ENCODE results near the gene FRA10AC1. TPM values are rescaled to one million over a fixed set of nuclear protein-coding genes. Genes with fewer than 3 reads are reported as not detected.
"Not testable (repeated sequence)": the region's sequence is repeated elsewhere in the genome, so short reads cannot be mapped to it uniquely, and the experiment has no call there.

The FRA10AC1 gene
- total RNA-seq, 1 donor from 2014 or later, result 21.9 TPM

GRCh38 chr10:93703841-93704240 is 1.4 kb upstream of the FRA10AC1 start:
- Mint-ChIP-seq H3K9me3 (ENCODE audit: low read depth) (no peaks in the 10 kb centered on the region), H3K4me3 (ENCODE audit: low read depth) (no peak overlapping the region), H3K27ac (no peak overlapping the region), H3K4me1 (ENCODE audit: low read depth) (peaks cover 2% of the 10 kb centered on the region), H3K36me3 (ENCODE audit: insufficient read depth) (no peaks in the 10 kb centered on the region), H3K27me3 (peaks cover 3% of the 10 kb centered on the region)
- DNase-seq (ENCODE audit: low spot score, unreplicated experiment), result no peak
- no peak for TF ChIP-seq CTCF (IDR thresholded peaks at IDR 0.05; ENCODE audit: unreplicated experiment)

GRCh38 chr10:93703066-93703465 is 674 bp upstream of the FRA10AC1 start:
- no peaks in the 10 kb centered on the region for H3K9me3 Mint-ChIP-seq (ENCODE audit: low read depth)
- no peak overlapping the region for H3K4me3 Mint-ChIP-seq (ENCODE audit: low read depth)
- no peaks in the 10 kb centered on the region for H3K36me3 Mint-ChIP-seq (ENCODE audit: insufficient read depth)
- peaks cover 3% of the 10 kb centered on the region for H3K27me3 Mint-ChIP-seq
- peaks cover 2% of the 10 kb centered on the region for H3K4me1 Mint-ChIP-seq (ENCODE audit: low read depth)
- TF ChIP-seq CTCF (IDR thresholded peaks at IDR 0.05; ENCODE audit: unreplicated experiment), result no peak
- no peak for DNase-seq (ENCODE audit: low spot score, unreplicated experiment)
- H3K27ac Mint-ChIP-seq, result no peak overlapping the region

- Mint-ChIP-seq H3K9me3 (ENCODE audit: low read depth) (no peaks in the 10 kb centered on the region), H3K27me3 (no peaks in the 10 kb centered on the region), H3K4me1 (ENCODE audit: low read depth) (peaks cover 2% of the 10 kb centered on the region), H3K4me3 (ENCODE audit: low read depth) (no peak overlapping the region), H3K27ac (no peak overlapping the region), H3K36me3 (ENCODE audit: insufficient read depth) (peaks cover 5% of the 10 kb centered on the region)
- no peak for TF ChIP-seq CTCF (IDR thresholded peaks at IDR 0.05; ENCODE audit: unreplicated experiment)
- DNase-seq (ENCODE audit: low spot score, unreplicated experiment), result no peak
These were observed 554 bp downstream of the FRA10AC1 start for GRCh38 chr10:93701866-93702209.

- Mint-ChIP-seq H3K4me3 (ENCODE audit: low read depth) (no peak overlapping the region), H3K9me3 (ENCODE audit: low read depth) (no peaks in the 10 kb centered on the region), H3K27me3 (no peaks in the 10 kb centered on the region), H3K36me3 (ENCODE audit: insufficient read depth) (peaks cover 15% of the 10 kb centered on the region), H3K27ac (no peak overlapping the region), H3K4me1 (ENCODE audit: low read depth) (no peaks in the 10 kb centered on the region)
- TF ChIP-seq CTCF (IDR thresholded peaks at IDR 0.05; ENCODE audit: unreplicated experiment), result no peak
- DNase-seq (ENCODE audit: low spot score, unreplicated experiment), result no peak
These were observed 5.2 kb downstream of the FRA10AC1 start for GRCh38 chr10:93697207-93697606.

GRCh38 chr10:93696582-93696981 is 5.8 kb downstream of the FRA10AC1 start:
- not testable (repeated sequence) for H3K9me3 Mint-ChIP-seq (ENCODE audit: low read depth); H3K4me1 Mint-ChIP-seq (ENCODE audit: low read depth); H3K27me3 Mint-ChIP-seq; H3K4me3 Mint-ChIP-seq (ENCODE audit: low read depth); DNase-seq (ENCODE audit: low spot score, unreplicated experiment)
- H3K36me3 Mint-ChIP-seq (ENCODE audit: insufficient read depth), result peaks cover 15% of the 10 kb centered on the region
- H3K27ac Mint-ChIP-seq, result peak overlapping the region; percentile 20

GRCh38 chr10:93695740-93696139 is 6.7 kb downstream of the FRA10AC1 start:
- H3K27me3 Mint-ChIP-seq, result no peaks in the 10 kb centered on the region
- H3K4me1 Mint-ChIP-seq (ENCODE audit: low read depth), result no peaks in the 10 kb centered on the region
- peaks cover 15% of the 10 kb centered on the region for H3K36me3 Mint-ChIP-seq (ENCODE audit: insufficient read depth)
- no peak overlapping the region for H3K27ac Mint-ChIP-seq
- H3K4me3 Mint-ChIP-seq (ENCODE audit: low read depth), result no peak overlapping the region
- no peaks in the 10 kb centered on the region for H3K9me3 Mint-ChIP-seq (ENCODE audit: low read depth)
- TF ChIP-seq CTCF (IDR thresholded peaks at IDR 0.05; ENCODE audit: unreplicated experiment), result no peak
- no peak for DNase-seq (ENCODE audit: low spot score, unreplicated experiment)
